Nephron (organoid): ENCODE measurements around the gene ATG12.
"Not testable (repeated sequence)": the region's sequence is repeated elsewhere in the genome, so short reads cannot be mapped to it uniquely, and the experiment has no call there.

Experiments used
- H3K27ac Mint-ChIP-seq, 3 experiments: 2 replicates each; pipeline ENCODE4 v1.8.0; 2020; ENCODE audit warnings: mixed read lengths in 3 of 3, mild to moderate bottlenecking in 2 of 3, moderate library complexity in 1 of 3
- H3K27me3 Mint-ChIP-seq: 2 replicates; pipeline ENCODE4 v1.8.0; 2021; ENCODE audit warnings: low read depth, mild to moderate bottlenecking, moderate library complexity, mixed read lengths
- H3K36me3 Mint-ChIP-seq: 2 replicates; pipeline ENCODE4 v1.8.0; 2020; ENCODE audit warnings: low read depth, mixed read lengths
- H3K4me1 Mint-ChIP-seq: 2 replicates; pipeline ENCODE4 v1.8.0; 2020; ENCODE audit warnings: mixed read lengths
- H3K4me3 Mint-ChIP-seq, 3 experiments: 2 replicates each; pipeline ENCODE4 v1.8.0; 2020; ENCODE audit warnings: mild to moderate bottlenecking in 3 of 3, mixed read lengths in 3 of 3, moderate library complexity in 2 of 3
- H3K9me3 Mint-ChIP-seq: 2 replicates; pipeline ENCODE4 v1.8.0; 2020; ENCODE audit warnings: mixed read lengths
- CTCF ChIP-seq, 3 experiments: fragments of 200-600 bp; sonication (generic); IDR thresholded peaks; one replicate each; pipeline ENCODE4 v1.5.0; 2021; ENCODE audit warnings: antibody characterized with exemption in 3 of 3; ENCODE audit not compliant: unreplicated experiment in 3 of 3

The ATG12 gene

GRCh38 chr5:115815006-115815692 lies 26.2 kb downstream of the ATG12 start:
- Mint-ChIP-seq H3K4me3 (peak overlapping the region; percentile 88 to 96 (median 91)), H3K9me3 (no peaks in the 10 kb centered on the region), H3K27me3 (peaks cover 21% of the 10 kb centered on the region), H3K27ac (peak overlapping the region in 2 of 3 experiments; percentile 49 to 64), H3K4me1 (peaks cover 48% of the 10 kb centered on the region), H3K36me3 (peaks cover 19% of the 10 kb centered on the region)
- no peak for TF ChIP-seq CTCF (IDR thresholded peaks at IDR 0.05; ENCODE audit: unreplicated experiment in 3 of 3)

GRCh38 chr5:115813719-115814118 lies 27.6 kb downstream of the ATG12 start:
- Mint-ChIP-seq H3K9me3 (no peaks in the 10 kb centered on the region), H3K4me1 (peaks cover 52% of the 10 kb centered on the region), H3K4me3 (peak overlapping the region; percentile 88 to 96 (median 91)), H3K27ac (peak overlapping the region in 2 of 3 experiments; percentile 5 to 49), H3K36me3 (peaks cover 26% of the 10 kb centered on the region), H3K27me3 (peaks cover 21% of the 10 kb centered on the region)
- TF ChIP-seq CTCF (IDR thresholded peaks at IDR 0.05; ENCODE audit: unreplicated experiment in 3 of 3), result no peak

GRCh38 chr5:115812372-115812771 lies 29.0 kb downstream of the ATG12 start:
- no peak for TF ChIP-seq CTCF (IDR thresholded peaks at IDR 0.05; ENCODE audit: unreplicated experiment in 3 of 3)
- Mint-ChIP-seq H3K4me1 (peaks cover 50% of the 10 kb centered on the region), H3K27ac (no peak overlapping the region), H3K27me3 (peaks cover 21% of the 10 kb centered on the region), H3K36me3 (peaks cover 38% of the 10 kb centered on the region), H3K9me3 (no peaks in the 10 kb centered on the region), H3K4me3 (peak overlapping the region in 1 of 3 experiments; percentile 54)

GRCh38 chr5:115811406-115811805 lies 30.0 kb downstream of the ATG12 start:
- H3K4me3 Mint-ChIP-seq, result peak overlapping the region in 2 of 3 experiments; percentile 3 to 16
- peaks cover 20% of the 10 kb centered on the region for H3K27me3 Mint-ChIP-seq
- TF ChIP-seq CTCF (IDR thresholded peaks at IDR 0.05; ENCODE audit: unreplicated experiment in 3 of 3), result no peak
- peaks cover 43% of the 10 kb centered on the region for H3K36me3 Mint-ChIP-seq
- H3K4me1 Mint-ChIP-seq, result peaks cover 52% of the 10 kb centered on the region
- H3K27ac Mint-ChIP-seq, result peak overlapping the region; percentile 53 to 65 (median 57)
- H3K9me3 Mint-ChIP-seq, result no peaks in the 10 kb centered on the region

GRCh38 chr5:115810761-115811160 lies 30.6 kb downstream of the ATG12 start:
- Mint-ChIP-seq H3K27me3 (peaks cover 17% of the 10 kb centered on the region), H3K4me1 (peaks cover 52% of the 10 kb centered on the region), H3K9me3 (no peaks in the 10 kb centered on the region), H3K4me3 (peak overlapping the region in 1 of 3 experiments; percentile 7), H3K36me3 (peaks cover 48% of the 10 kb centered on the region), H3K27ac (peak overlapping the region; percentile 53 to 65 (median 57))
- TF ChIP-seq CTCF (IDR thresholded peaks at IDR 0.05; ENCODE audit: unreplicated experiment in 3 of 3), result no peak

GRCh38 chr5:115809946-115810345 lies 31.4 kb downstream of the ATG12 start:
- peaks cover 54% of the 10 kb centered on the region for H3K36me3 Mint-ChIP-seq
- peaks cover 45% of the 10 kb centered on the region for H3K4me1 Mint-ChIP-seq
- H3K27ac Mint-ChIP-seq, result peak overlapping the region in 2 of 3 experiments; percentile 22 to 53
- no peak for TF ChIP-seq CTCF (IDR thresholded peaks at IDR 0.05; ENCODE audit: unreplicated experiment in 3 of 3)
- H3K9me3 Mint-ChIP-seq, result no peaks in the 10 kb centered on the region
- H3K4me3 Mint-ChIP-seq, result no peak overlapping the region
- H3K27me3 Mint-ChIP-seq, result peaks cover 9% of the 10 kb centered on the region

GRCh38 chr5:115808066-115808465 lies 33.3 kb downstream of the ATG12 start:
- H3K4me3 Mint-ChIP-seq, H3K27me3 Mint-ChIP-seq, H3K9me3 Mint-ChIP-seq, H3K27ac Mint-ChIP-seq: not testable (repeated sequence)
- Mint-ChIP-seq H3K4me1 (peaks cover 28% of the 10 kb centered on the region), H3K36me3 (peaks cover 61% of the 10 kb centered on the region)
